Prostate gland (tissue), 2 donors: ENCODE results near the gene WDR13. TPM values are rescaled to one million over a fixed set of nuclear protein-coding genes. Genes with fewer than 3 reads are reported as not detected.
A peak's percentile ranks its signal among the peaks of the same experiment; 100 is the strongest.
"Not testable (repeated sequence)": the region's sequence is repeated elsewhere in the genome, so short reads cannot be mapped to it uniquely, and the experiment has no call there.

Experiments
- DNase-seq: peaks from one replicate; pipeline ENCODE4 v3.0.0-alpha.2; 2019; ENCODE audit warnings: low spot score
- H3K27ac ChIP-seq, 2 donors: fragments of 200-600 bp; sonication (generic); 2 replicates each; pipeline ENCODE4 v1.5.1; 2017 to 2019
- H3K27me3 ChIP-seq: fragments of 200-600 bp; sonication (generic); replicated peaks from 2 replicates; pipeline ENCODE4 v1.5.1; 2019; ENCODE audit not compliant: insufficient read depth
- H3K36me3 ChIP-seq, 2 donors: fragments of 200-600 bp; sonication (generic); 1 replicate in 1 of 2; 2 replicates in 1 of 2; pipeline versions ENCODE4 v1.5.1 to v1.8.1; 2017 to 2019
- H3K4me1 ChIP-seq: fragments of 200-600 bp; sonication (generic); replicated peaks from 2 replicates; pipeline ENCODE4 v1.5.1; 2019
- H3K4me3 ChIP-seq, 2 donors: fragments of 200-600 bp; sonication (generic); 2 replicates each; pipeline ENCODE4 v1.5.1; 2017 to 2019
- H3K9me3 ChIP-seq: fragments of 200-600 bp; sonication (generic); 2 replicates; pipeline ENCODE4 v1.5.1; 2017
- CTCF ChIP-seq, 4 experiments: fragments of 200-600 bp in 2 of 4; fragments of 450-650 bp in 2 of 4; sonication (generic) in 2 of 4; IDR thresholded peaks; 1 replicate in 3 of 4; 2 replicates in 1 of 4; pipeline ENCODE4 v1.5.1; 2016 to 2019; ENCODE audit warnings: antibody characterized with exemption in 4 of 4, mild to moderate bottlenecking in 2 of 4, moderate library complexity in 2 of 4
- POLR2A ChIP-seq: fragments of 450-650 bp; IDR thresholded peaks from one replicate; pipeline ENCODE4 v1.6.1; 2016; ENCODE audit warnings: antibody characterized with exemption, mild to moderate bottlenecking
- POLR2AphosphoS5 ChIP-seq: sonication (generic); formaldehyde crosslinking; IDR thresholded peaks from one replicate; pipeline ENCODE4 v1.6.1; 2017; ENCODE audit warnings: antibody characterized with exemption
- WGBS: methylation state at CpG from one replicate; pipeline ENCODE4 v1.1.5; 2018; 5-methylcytosine and 5-hydroxymethylcytosine counted together
- intact Hi-C: fragments of 100-400 bp; cut with DNase I; formaldehyde crosslinking; loops from one replicate; pipeline ENCODE4 v1.14.2; 2022
- total RNA-seq, 2 donors: library from RNA; depleted of rRNA; stranded (reverse); fragments of >200 nt; gene quantifications; one replicate each; pipeline ENCODE4 v1.1.0, GENCODE V29; 2016

WDR13 gene
- 100 to 1,000 TPM; 102 to 190 TPM for total RNA-seq

GRCh38 chrX:48597353-48598264, at the start of gene WDR13:
Gene WDR13 (plus strand): TSS chrX:48597492. CDS start chrX:48597997, 505 bp downstream.
- Histone ChIP-seq H3K4me1 (no peaks in the 10 kb centered on the region), H3K4me3 (peak within 1 kb of the TSS; percentile 46 to 59), H3K9me3 (no peaks in the 10 kb centered on the region), H3K27me3 (no peaks in the 10 kb centered on the region), H3K36me3 (no peaks in the 10 kb centered on the region), H3K27ac (peak within 1 kb of the TSS; percentile 94 to 97)
- intact Hi-C loops = loop anchor here (10.0 kb wide), 1 partner anchor 63 kb away; the partner anchor contains the start of gene TBC1D25
- 0% methylated on average over 24 of the region's 62 CpGs for WGBS
- DNase-seq = peak; percentile 86
- TF ChIP-seq POLR2A = peak; percentile 58
- TF ChIP-seq POLR2AphosphoS5 = peak; percentile 91
- no peak for TF ChIP-seq CTCF (IDR thresholded peaks at IDR 0.05)

DNA sequence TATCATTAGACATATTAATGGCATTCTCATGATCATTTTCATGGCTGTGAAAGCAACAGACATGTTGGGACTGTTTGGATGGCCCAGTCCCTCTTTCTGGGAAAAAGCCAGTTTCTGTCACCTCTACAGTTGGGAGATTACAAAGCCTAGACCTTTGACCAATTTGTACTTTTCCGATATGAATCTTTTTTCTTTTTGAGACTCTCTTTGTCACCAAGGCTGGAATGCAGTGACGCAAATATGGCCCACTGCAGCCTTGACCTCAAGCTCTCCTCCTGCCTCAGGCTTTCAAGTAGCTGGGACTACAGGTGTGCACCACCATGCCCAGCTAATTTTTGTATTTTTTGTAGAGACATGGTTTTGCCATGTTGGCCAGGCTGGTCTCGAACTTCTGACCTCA, 48.4 kb upstream of the WDR13 start:
- intact Hi-C loops = no loop called here
- Histone ChIP-seq H3K4me3 (no peak overlapping the region), H3K4me1 (no peaks in the 10 kb centered on the region), H3K27me3 (no peaks in the 10 kb centered on the region), H3K36me3 (no peaks in the 10 kb centered on the region), H3K9me3 (no peaks in the 10 kb centered on the region), H3K27ac (no peak overlapping the region)
- WGBS = 100% methylated on average over 2 of the region's 3 CpGs
- no peak for DNase-seq
- TF ChIP-seq POLR2A (no peak), CTCF (IDR thresholded peaks at IDR 0.05) (no peak), POLR2AphosphoS5 (no peak)

DNA sequence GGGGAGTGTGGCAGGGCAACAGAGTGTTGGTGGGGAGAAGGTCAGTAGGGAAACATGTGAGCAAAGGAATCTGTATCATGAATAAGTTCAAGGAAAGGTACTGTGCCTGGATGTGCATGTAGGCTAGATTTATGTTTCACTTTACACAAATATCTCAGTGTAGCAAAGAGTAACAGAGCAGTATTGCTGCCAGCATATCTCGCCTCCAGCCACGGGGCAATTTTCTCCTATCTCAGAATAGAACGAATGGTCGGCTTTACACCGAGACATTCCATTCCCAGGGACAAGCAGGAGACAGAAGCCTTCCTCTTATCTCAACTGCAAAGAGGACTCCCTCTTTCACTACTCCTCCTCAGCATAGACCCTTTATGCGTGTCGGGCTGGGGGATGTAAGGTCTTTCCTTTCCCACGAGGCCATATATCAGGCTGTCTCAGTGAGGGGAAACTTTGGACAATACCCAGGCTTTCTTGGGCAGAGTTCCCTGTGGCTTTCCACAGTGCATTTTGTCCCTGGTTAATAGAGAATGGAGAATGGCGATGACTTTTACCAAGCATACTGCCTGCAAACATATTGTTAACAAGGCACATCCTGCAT, 41.5 kb upstream of the WDR13 start:
- H3K9me3 ChIP-seq, H3K27me3 ChIP-seq, H3K4me3 ChIP-seq, H3K36me3 ChIP-seq, H3K27ac ChIP-seq, DNase-seq, intact Hi-C loops, H3K4me1 ChIP-seq: not testable (repeated sequence)
- WGBS = 73% methylated on average over 9 of the region's 9 CpGs

DNA sequence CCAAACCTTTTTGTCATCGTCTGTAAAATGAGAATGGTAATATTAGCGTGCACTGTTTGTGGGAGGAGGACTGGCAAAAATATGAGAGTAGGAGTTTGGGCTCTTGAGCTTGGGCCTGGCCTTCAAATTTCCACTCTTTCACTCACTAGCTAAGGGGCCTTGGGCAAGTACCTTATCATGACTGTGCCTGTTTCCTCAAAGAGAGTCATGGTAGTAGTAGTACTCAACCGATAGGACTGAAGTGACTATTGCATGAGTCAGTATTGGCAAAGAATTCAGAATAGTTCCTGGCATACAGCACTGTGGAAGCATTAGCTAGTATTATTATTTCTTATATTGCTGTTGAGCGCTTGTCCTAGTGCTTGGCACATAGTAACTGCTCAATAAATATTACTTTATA, 39.0 kb upstream of the WDR13 start:
- no peaks in the 10 kb centered on the region for H3K9me3 ChIP-seq
- H3K27me3 ChIP-seq = no peaks in the 10 kb centered on the region
- WGBS = 78% methylated on average over 4 of the region's 4 CpGs
- TF ChIP-seq POLR2A (no peak), POLR2AphosphoS5 (no peak), CTCF (IDR thresholded peaks at IDR 0.05) (no peak)
- no peak overlapping the region for H3K27ac ChIP-seq
- no peak overlapping the region for H3K4me3 ChIP-seq
- intact Hi-C loops = no loop called here
- H3K36me3 ChIP-seq = no peaks in the 10 kb centered on the region
- DNase-seq = no peak
- H3K4me1 ChIP-seq = no peaks in the 10 kb centered on the region

GRCh38 chrX:48559636-48560035, 37.7 kb upstream of the WDR13 start:
- H3K36me3 ChIP-seq = no peaks in the 10 kb centered on the region

More at GRCh38 chrX:48559636-48560035, 37.7 kb upstream of the WDR13 start:
- no peaks in the 10 kb centered on the region for H3K9me3 ChIP-seq
- intact Hi-C loops = no loop called here
- TF ChIP-seq CTCF (IDR thresholded peaks at IDR 0.05) (no peak), POLR2A (no peak), POLR2AphosphoS5 (no peak)
- DNase-seq = no peak
- 93% methylated on average over 6 of the region's 24 CpGs for WGBS
- H3K4me1 ChIP-seq = no peaks in the 10 kb centered on the region
- H3K4me3 ChIP-seq = no peak overlapping the region
- no peak overlapping the region for H3K27ac ChIP-seq
- no peaks in the 10 kb centered on the region for H3K27me3 ChIP-seq
